NT2/D1 (cell line): ENCODE results near the gene RSAD1.

Experiments used
- SUZ12 ChIP-seq: IDR thresholded peaks from 2 replicates; pipeline ENCODE4 v1.6.1; 2011; ENCODE audit not compliant: insufficient read length, insufficient read depth; ENCODE audit errors: extremely low read depth
- YY1 ChIP-seq: IDR thresholded peaks from 2 replicates; pipeline ENCODE4 v1.6.1; 2011; ENCODE audit not compliant: insufficient read length, insufficient read depth
- ZNF274 ChIP-seq: IDR thresholded peaks from 2 replicates; pipeline ENCODE4 v1.6.1; 2011; ENCODE audit warnings: mild to moderate bottlenecking, low read depth, low read length

DNA sequence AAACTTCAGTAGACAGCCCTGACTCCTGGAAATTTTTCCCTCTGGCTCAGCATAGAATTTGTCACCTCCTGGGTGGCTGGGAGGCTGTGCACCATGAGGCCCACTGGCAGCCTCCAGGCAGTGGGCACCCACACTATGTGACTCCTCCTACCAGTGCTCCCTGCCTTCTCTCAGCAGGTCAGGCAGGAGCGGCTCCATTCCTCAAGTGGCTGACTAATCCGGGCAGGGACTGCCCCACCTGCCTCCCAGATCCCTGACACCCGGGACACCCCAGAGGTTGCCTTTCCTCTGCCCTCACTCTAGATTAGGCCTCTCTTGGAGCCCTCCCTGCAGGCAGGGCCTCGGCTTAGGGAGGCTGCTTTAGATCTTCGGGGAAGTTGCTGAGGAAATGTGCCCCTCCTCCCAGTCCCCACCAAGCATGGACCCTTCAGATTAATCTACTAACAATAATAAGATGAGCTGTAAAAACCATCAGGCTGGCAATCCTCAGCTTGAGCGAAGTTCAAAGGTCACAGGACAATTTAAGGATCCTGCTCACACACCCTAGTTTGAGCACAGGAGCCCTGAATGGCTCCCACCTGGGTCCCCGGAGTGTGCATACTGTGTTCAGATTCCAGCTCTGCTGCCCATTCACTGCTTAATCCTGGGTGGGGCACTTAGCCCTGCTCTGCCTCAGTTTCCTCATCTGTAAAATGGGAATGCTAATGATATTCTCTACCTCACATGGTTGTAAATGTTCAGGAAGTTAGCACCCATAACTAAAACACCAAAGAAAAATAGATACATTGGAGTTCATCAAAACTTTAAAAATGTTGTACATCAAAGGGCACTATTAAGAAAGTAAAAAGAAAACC lies 19.6 kb downstream of the RSAD1 start:
- TF ChIP-seq YY1, result no peak
- TF ChIP-seq SUZ12, result no peak
- TF ChIP-seq ZNF274, result no peak
